H9 (cell line): ENCODE results near the gene MAPKAP1. TPM values are rescaled to one million over a fixed set of nuclear protein-coding genes. Genes with fewer than 3 reads are reported as not detected.
"Not testable (repeated sequence)": the region's sequence is repeated elsewhere in the genome, so short reads cannot be mapped to it uniquely, and the experiment has no call there.

Source experiments
- DNase-seq: peaks from one replicate; pipeline ENCODE4 v3.0.0-alpha.2; 2017
- H2AFZ ChIP-seq: one replicate; pipeline ENCODE4 v1.6.1; 2013; ENCODE audit warnings: mild to moderate bottlenecking, low read length, control low read depth, moderate library complexity
- H2AK5ac ChIP-seq: 2 replicates; pipeline ENCODE4 v1.6.1; 2013; ENCODE audit warnings: low read length, control low read depth, mixed read lengths; ENCODE audit not compliant: insufficient read length
- H2BK120ac ChIP-seq: one replicate; pipeline ENCODE4 v1.6.1; 2013; ENCODE audit warnings: low read depth, mild to moderate bottlenecking, low read length, control low read depth, inconsistent platforms; ENCODE audit not compliant: poor library complexity, severe bottlenecking
- H2BK12ac ChIP-seq: 2 replicates; pipeline ENCODE4 v1.6.1; 2013; ENCODE audit warnings: low read length, control low read depth, mixed read lengths, low read depth; ENCODE audit not compliant: insufficient read length
- H2BK15ac ChIP-seq: 2 replicates; pipeline ENCODE4 v1.6.1; 2013; ENCODE audit warnings: low read depth, low read length, control low read depth
- H2BK20ac ChIP-seq: one replicate; pipeline ENCODE4 v1.6.1; 2013; ENCODE audit warnings: low read depth, mild to moderate bottlenecking, low read length, control low read depth, inconsistent platforms; ENCODE audit not compliant: poor library complexity, severe bottlenecking
- H2BK5ac ChIP-seq: 2 replicates; pipeline ENCODE4 v1.6.1; 2013; ENCODE audit warnings: low read length, control low read depth, mixed read lengths; ENCODE audit not compliant: insufficient read length
- H3K14ac ChIP-seq: 2 replicates; pipeline ENCODE4 v1.6.1; 2013; ENCODE audit warnings: low read length, control low read depth; ENCODE audit not compliant: insufficient read depth
- H3K18ac ChIP-seq: 2 replicates; pipeline ENCODE4 v1.6.1; 2013; ENCODE audit warnings: low read depth, mild to moderate bottlenecking, mixed read lengths, low read length, control low read depth; ENCODE audit not compliant: insufficient read length
- H3K23ac ChIP-seq: 2 replicates; pipeline ENCODE4 v1.6.1; 2013; ENCODE audit warnings: low read length, control low read depth, mixed read lengths, low read depth; ENCODE audit not compliant: insufficient read length
- H3K23me2 ChIP-seq: 2 replicates; pipeline ENCODE4 v1.6.1; 2013; ENCODE audit warnings: low read depth, mild to moderate bottlenecking, mixed read lengths, low read length, control low read depth; ENCODE audit not compliant: insufficient read length, poor library complexity, severe bottlenecking
- H3K27ac ChIP-seq: 2 replicates; pipeline ENCODE4 v1.5.1; 2013; ENCODE audit warnings: low read length, control low read depth, mixed read lengths, low read depth; ENCODE audit not compliant: insufficient read length
- H3K27me3 ChIP-seq: 2 replicates; pipeline ENCODE4 v1.6.1; 2013; ENCODE audit warnings: low read length, control low read depth, inconsistent platforms; ENCODE audit not compliant: insufficient read depth
- H3K4ac ChIP-seq: 2 replicates; pipeline ENCODE4 v1.6.1; 2013; ENCODE audit warnings: low read depth, mild to moderate bottlenecking, control low read depth, inconsistent platforms, low read length, moderate library complexity
- H3K4me1 ChIP-seq: 2 replicates; pipeline ENCODE4 v1.6.1; 2013; ENCODE audit warnings: low read length, control low read depth, inconsistent platforms; ENCODE audit not compliant: insufficient read depth
- H3K4me2 ChIP-seq: 2 replicates; pipeline ENCODE4 v1.6.1; 2013; ENCODE audit warnings: low read length, control low read depth, mixed read lengths; ENCODE audit not compliant: insufficient read length, insufficient read depth
- H3K56ac ChIP-seq: 2 replicates; pipeline ENCODE4 v1.6.1; 2013; ENCODE audit warnings: low read depth, mild to moderate bottlenecking, mixed read lengths, low read length, control low read depth; ENCODE audit not compliant: insufficient read length
- H3K79me1 ChIP-seq: 2 replicates; pipeline ENCODE4 v1.6.1; 2013; ENCODE audit warnings: low read depth, mild to moderate bottlenecking, moderate library complexity, low read length, control low read depth, inconsistent platforms; ENCODE audit not compliant: insufficient read depth, poor library complexity, severe bottlenecking
- H3K79me2 ChIP-seq: 2 replicates; pipeline ENCODE4 v1.6.1; 2013; ENCODE audit warnings: low read length, control low read depth, inconsistent platforms; ENCODE audit not compliant: insufficient read depth
- H3K9ac ChIP-seq: 2 replicates; pipeline ENCODE4 v1.6.1; 2013; ENCODE audit warnings: low read length, control low read depth, mixed read lengths; ENCODE audit not compliant: insufficient read length; ENCODE audit errors: extremely low read depth
- H3K9me3 ChIP-seq: one replicate; pipeline ENCODE4 v1.6.1; 2013; ENCODE audit warnings: low read depth, low read length, inconsistent platforms; ENCODE audit not compliant: control insufficient read depth
- H3T11ph ChIP-seq: one replicate; pipeline ENCODE4 v1.6.1; 2013; ENCODE audit warnings: mild to moderate bottlenecking, low read length, control low read depth, inconsistent platforms
- H4K20me1 ChIP-seq: one replicate; pipeline ENCODE4 v1.6.1; 2013; ENCODE audit not compliant: control insufficient read depth, insufficient read length, insufficient read depth
- H4K5ac ChIP-seq: 2 replicates; pipeline ENCODE4 v1.6.1; 2013; ENCODE audit warnings: low read depth, mild to moderate bottlenecking, mixed read lengths, low read length, control low read depth; ENCODE audit not compliant: insufficient read length
- H4K8ac ChIP-seq: replicated peaks from 2 replicates; pipeline ENCODE4 v1.6.1; 2013; ENCODE audit warnings: low read length, control low read depth, mixed read lengths, low read depth; ENCODE audit not compliant: insufficient read length
- H4K91ac ChIP-seq: 2 replicates; pipeline ENCODE4 v1.6.1; 2013; ENCODE audit warnings: low read depth, mild to moderate bottlenecking, moderate library complexity, mixed read lengths, low read length, control low read depth; ENCODE audit not compliant: insufficient read length
- H3K27ac Mint-ChIP-seq, 3 experiments: 2 replicates in 2 of 3; 3 replicates in 1 of 3; pipeline ENCODE4 v1.8.0; 2020 to 2021; ENCODE audit warnings: mixed read lengths in 3 of 3, mild to moderate bottlenecking in 1 of 3, moderate library complexity in 1 of 3
- H3K27me3 Mint-ChIP-seq: 2 replicates; pipeline ENCODE4 v1.8.0; 2021; ENCODE audit warnings: low read depth, mild to moderate bottlenecking, moderate library complexity, mixed read lengths
- H3K36me3 Mint-ChIP-seq, 3 experiments: 2 replicates in 2 of 3; 3 replicates in 1 of 3; pipeline ENCODE4 v1.8.0; 2020 to 2021; ENCODE audit warnings: low read depth in 3 of 3, mixed read lengths in 3 of 3; ENCODE audit not compliant: insufficient read depth in 1 of 3
- H3K4me1 Mint-ChIP-seq, 2 experiments: 2 replicates each; pipeline ENCODE4 v1.8.0; 2020; ENCODE audit warnings: mixed read lengths in 2 of 2
- H3K4me3 Mint-ChIP-seq, 2 experiments: 2 replicates in 1 of 2; 3 replicates in 1 of 2; pipeline ENCODE4 v1.8.0; 2020 to 2021; ENCODE audit warnings: mild to moderate bottlenecking in 2 of 2, mixed read lengths in 2 of 2, moderate library complexity in 1 of 2
- H3K9me3 Mint-ChIP-seq, 2 experiments: 2 replicates in 1 of 2; 3 replicates in 1 of 2; pipeline ENCODE4 v1.8.0; 2020; ENCODE audit warnings: mild to moderate bottlenecking in 2 of 2, mixed read lengths in 2 of 2, moderate library complexity in 1 of 2
- CTCF ChIP-seq: fragments of 200-600 bp; sonication (generic); conservative IDR thresholded peaks from 3 replicates; pipeline ENCODE4 v1.8.0; 2021; ENCODE audit warnings: antibody characterized with exemption, mild to moderate bottlenecking
- WGBS: extraction: QIAGEN DNeasy Blood & Tissue Kit; methylation state at CpG from one replicate; pipeline ENCODE4 v1.1.7; 2013; ENCODE audit warnings: missing lambda C conversion rate, low lambda C conversion rate, mixed read lengths; ENCODE audit not compliant: insufficient read length; ENCODE audit errors: extremely low coverage; 5-methylcytosine and 5-hydroxymethylcytosine counted together
- total RNA-seq: library from RNA; stranded (reverse); gene quantifications from 2 replicates; pipeline ENCODE4 v1.2.1, GENCODE V29; 2021

MAPKAP1 gene
- total RNA-seq, 1 experiment from 2014 or later = 97.0 TPM

DNA sequence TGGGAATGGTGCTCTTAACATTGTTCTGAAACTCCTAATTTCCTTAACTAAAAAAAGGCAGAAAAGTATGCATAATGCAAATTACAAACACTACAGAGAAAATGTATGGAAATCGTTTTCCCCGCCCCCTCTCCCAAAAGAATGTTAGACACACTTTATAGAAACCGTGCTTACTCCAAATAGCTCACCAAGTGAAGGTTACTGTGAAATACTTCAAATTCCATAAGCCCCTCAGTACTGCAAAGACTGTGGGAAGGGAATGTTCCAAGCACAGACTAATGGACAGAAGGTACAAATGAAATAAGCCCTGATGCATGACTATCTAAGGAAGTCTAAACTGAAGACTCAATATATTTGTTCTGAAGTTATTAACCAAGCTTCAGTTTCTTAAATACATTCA is 12.5 kb downstream of the MAPKAP1 start:
- Histone ChIP-seq H4K5ac (no peak overlapping the region), H3K27me3 (no peaks in the 10 kb centered on the region), H3K23me2 (no peaks in the 10 kb centered on the region), H2BK15ac (no peak overlapping the region), H4K91ac (no peak overlapping the region), H2BK12ac (no peak overlapping the region), H4K20me1 (no peaks in the 10 kb centered on the region), H3K4me2 (no peak overlapping the region), H3K9ac (no peak overlapping the region), H4K8ac (no peak overlapping the region), H2BK5ac (no peak overlapping the region), H3K4ac (no peak overlapping the region), H3K14ac (no peak overlapping the region), H3K56ac (no peak overlapping the region), H3T11ph (no peak overlapping the region), H3K18ac (no peak overlapping the region), H3K79me2 (peaks cover 10% of the 10 kb centered on the region; the same call in 1 of the 2 replicates), H3K27ac (peak overlapping the region; percentile 19), H2BK120ac (no peak overlapping the region), H3K23ac (no peak overlapping the region), H2AK5ac (no peak overlapping the region), H3K4me1 (peaks cover 7% of the 10 kb centered on the region; the same call in 1 of the 2 replicates), H3K9me3 (no peaks in the 10 kb centered on the region), H3K79me1 (peaks cover 10% of the 10 kb centered on the region), H2AFZ (no peak overlapping the region), H2BK20ac (no peak overlapping the region)
- H3K4me3 Mint-ChIP-seq = no peak overlapping the region
- H3K27ac Mint-ChIP-seq = peak overlapping the region; percentile 52 to 90 (median 75)
- H3K9me3 Mint-ChIP-seq = no peaks in the 10 kb centered on the region
- no peak for TF ChIP-seq CTCF
- no peaks in the 10 kb centered on the region for H3K27me3 Mint-ChIP-seq
- peaks cover 38 to 44% of the 10 kb centered on the region in 2 experiments for H3K4me1 Mint-ChIP-seq
- no peak for DNase-seq
- peaks cover 0 to 6% (median 6%) of the 10 kb centered on the region in 3 experiments; a peak in 4 of 7 replicates for H3K36me3 Mint-ChIP-seq
- no CpG with 5 or more reads among the region's 3 CpGs for WGBS

GRCh38 chr9:125693492-125693891 is 13.5 kb downstream of the MAPKAP1 start:
- not testable (repeated sequence) for H4K5ac ChIP-seq, H3K23ac ChIP-seq, H3K9ac ChIP-seq, H3K56ac ChIP-seq, H3K9me3 ChIP-seq, H3K27me3 Mint-ChIP-seq, H2BK20ac ChIP-seq, H3K27ac Mint-ChIP-seq, H3T11ph ChIP-seq, H4K91ac ChIP-seq, DNase-seq, H2BK12ac ChIP-seq, H3K79me1 ChIP-seq, H3K23me2 ChIP-seq, H2AFZ ChIP-seq, H3K9me3 Mint-ChIP-seq, H2BK15ac ChIP-seq, H2AK5ac ChIP-seq, H3K27ac ChIP-seq, H4K8ac ChIP-seq, H3K4ac ChIP-seq, H3K14ac ChIP-seq, H3K18ac ChIP-seq, H3K4me3 Mint-ChIP-seq, H2BK5ac ChIP-seq, H3K27me3 ChIP-seq, H2BK120ac ChIP-seq, H3K79me2 ChIP-seq, H3K36me3 Mint-ChIP-seq, H3K4me1 ChIP-seq, H4K20me1 ChIP-seq, H3K4me2 ChIP-seq
- H3K4me1 Mint-ChIP-seq = peaks cover 38 to 46% of the 10 kb centered on the region in 2 experiments
- over 99% methylated on average over 8 of the region's 10 CpGs for WGBS
